B cell (primary cell): ENCODE data around the gene G3BP1.

ENCODE experiments used
- EZH2 ChIP-seq: IDR thresholded peaks from 2 replicates; pipeline ENCODE4 v1.6.1; 2012; ENCODE audit warnings: borderline replicate concordance, low read depth, mild to moderate bottlenecking, moderate library complexity, low read length; ENCODE audit not compliant: insufficient read depth, poor library complexity, severe bottlenecking
- TF ChIP-seq, protein P1 (sequence below): fragments of 200-600 bp; IDR thresholded peaks from one replicate; pipeline ENCODE4 v1.8.0; 2022; ENCODE audit warnings: antibody characterized with exemption, mild to moderate bottlenecking

GRCh38 chr5:151742870-151743294, 28.9 kb upstream of the G3BP1 start:
- TF ChIP-seq, protein P1, sequence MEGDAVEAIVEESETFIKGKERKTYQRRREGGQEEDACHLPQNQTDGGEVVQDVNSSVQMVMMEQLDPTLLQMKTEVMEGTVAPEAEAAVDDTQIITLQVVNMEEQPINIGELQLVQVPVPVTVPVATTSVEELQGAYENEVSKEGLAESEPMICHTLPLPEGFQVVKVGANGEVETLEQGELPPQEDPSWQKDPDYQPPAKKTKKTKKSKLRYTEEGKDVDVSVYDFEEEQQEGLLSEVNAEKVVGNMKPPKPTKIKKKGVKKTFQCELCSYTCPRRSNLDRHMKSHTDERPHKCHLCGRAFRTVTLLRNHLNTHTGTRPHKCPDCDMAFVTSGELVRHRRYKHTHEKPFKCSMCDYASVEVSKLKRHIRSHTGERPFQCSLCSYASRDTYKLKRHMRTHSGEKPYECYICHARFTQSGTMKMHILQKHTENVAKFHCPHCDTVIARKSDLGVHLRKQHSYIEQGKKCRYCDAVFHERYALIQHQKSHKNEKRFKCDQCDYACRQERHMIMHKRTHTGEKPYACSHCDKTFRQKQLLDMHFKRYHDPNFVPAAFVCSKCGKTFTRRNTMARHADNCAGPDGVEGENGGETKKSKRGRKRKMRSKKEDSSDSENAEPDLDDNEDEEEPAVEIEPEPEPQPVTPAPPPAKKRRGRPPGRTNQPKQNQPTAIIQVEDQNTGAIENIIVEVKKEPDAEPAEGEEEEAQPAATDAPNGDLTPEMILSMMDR: no peak
- no peak for TF ChIP-seq EZH2
